Measurements from ENCODE around the gene RAX2. TPM values are rescaled to one million over a fixed set of nuclear protein-coding genes. Genes with fewer than 3 reads are reported as not detected.

Gene RAX2
- total RNA-seq, 1 experiment from 2014 or later, result not detected

DNA sequence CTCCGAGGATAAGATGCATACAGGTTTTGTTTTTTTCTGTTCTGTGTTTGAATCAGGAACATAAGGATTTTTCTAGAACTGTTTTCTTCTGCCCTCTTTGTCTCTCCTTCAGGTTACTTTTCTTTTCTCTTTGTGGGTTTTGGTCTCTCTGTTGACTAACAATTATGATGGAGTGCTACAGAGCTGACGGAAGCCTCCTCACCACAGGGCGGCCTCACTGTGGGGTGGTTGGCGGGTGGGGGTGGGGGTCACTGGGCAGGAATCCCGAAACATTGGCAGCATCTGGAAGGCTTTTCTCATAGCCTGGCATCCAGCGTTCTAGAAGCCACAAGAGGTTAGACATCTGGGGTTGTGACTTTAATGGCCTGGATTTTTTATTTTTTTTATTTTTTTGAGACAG lies 26.1 kb upstream of the RAX2 start:
- Mint-ChIP-seq H3K4me1 (ENCODE audit: low read depth, unreplicated experiment) (no peaks in the 10 kb centered on the region), H3K9me3 (ENCODE audit: unreplicated experiment) (no peaks in the 10 kb centered on the region), H3K27ac (ENCODE audit: unreplicated experiment) (no peak overlapping the region), H3K36me3 (ENCODE audit: insufficient read depth, unreplicated experiment) (no peaks in the 10 kb centered on the region), H3K4me3 (ENCODE audit: unreplicated experiment) (no peak overlapping the region), H3K27me3 (ENCODE audit: insufficient read depth, unreplicated experiment) (peaks cover 5% of the 10 kb centered on the region)
- BruUV-seq (replicated peaks), result no TSS peak
- ChIA-PET CTCF (no interaction called here), POLR2A (interaction anchor here (0.5 kb wide), 1 partner anchor 74 kb away, joined by 4 read pairs; no protein-coding TSS in a partner anchor)
- H3K9me3 ChIP-seq, result no peaks in the 10 kb centered on the region
- DNase-seq, result no peak
- H3K27me3 ChIP-seq (replicated peaks; ENCODE audit: control insufficient read depth, insufficient read depth, low read length), result no peaks in the 10 kb centered on the region; the same call in 1 of the 2 replicates
- H3K36me3 ChIP-seq (ENCODE audit: control insufficient read depth, insufficient read depth, low read length), result no peaks in the 10 kb centered on the region
- TF ChIP-seq, protein P1, sequence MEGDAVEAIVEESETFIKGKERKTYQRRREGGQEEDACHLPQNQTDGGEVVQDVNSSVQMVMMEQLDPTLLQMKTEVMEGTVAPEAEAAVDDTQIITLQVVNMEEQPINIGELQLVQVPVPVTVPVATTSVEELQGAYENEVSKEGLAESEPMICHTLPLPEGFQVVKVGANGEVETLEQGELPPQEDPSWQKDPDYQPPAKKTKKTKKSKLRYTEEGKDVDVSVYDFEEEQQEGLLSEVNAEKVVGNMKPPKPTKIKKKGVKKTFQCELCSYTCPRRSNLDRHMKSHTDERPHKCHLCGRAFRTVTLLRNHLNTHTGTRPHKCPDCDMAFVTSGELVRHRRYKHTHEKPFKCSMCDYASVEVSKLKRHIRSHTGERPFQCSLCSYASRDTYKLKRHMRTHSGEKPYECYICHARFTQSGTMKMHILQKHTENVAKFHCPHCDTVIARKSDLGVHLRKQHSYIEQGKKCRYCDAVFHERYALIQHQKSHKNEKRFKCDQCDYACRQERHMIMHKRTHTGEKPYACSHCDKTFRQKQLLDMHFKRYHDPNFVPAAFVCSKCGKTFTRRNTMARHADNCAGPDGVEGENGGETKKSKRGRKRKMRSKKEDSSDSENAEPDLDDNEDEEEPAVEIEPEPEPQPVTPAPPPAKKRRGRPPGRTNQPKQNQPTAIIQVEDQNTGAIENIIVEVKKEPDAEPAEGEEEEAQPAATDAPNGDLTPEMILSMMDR (IDR thresholded peaks at IDR 0.05; ENCODE audit: insufficient read depth in 1 of 2, low read depth in 1 of 2, low read length in 1 of 2, severe bottlenecking in 1 of 2, unreplicated experiment in 1 of 2), result no peak
- H3K4me3 ChIP-seq (ENCODE audit: low read depth, low read length), result no peak overlapping the region
- intact Hi-C loops (cut with micrococcal nuclease; ENCODE audit: unreplicated experiment), result no loop called here
- no peaks in the 10 kb centered on the region for H3K4me1 ChIP-seq

DNA sequence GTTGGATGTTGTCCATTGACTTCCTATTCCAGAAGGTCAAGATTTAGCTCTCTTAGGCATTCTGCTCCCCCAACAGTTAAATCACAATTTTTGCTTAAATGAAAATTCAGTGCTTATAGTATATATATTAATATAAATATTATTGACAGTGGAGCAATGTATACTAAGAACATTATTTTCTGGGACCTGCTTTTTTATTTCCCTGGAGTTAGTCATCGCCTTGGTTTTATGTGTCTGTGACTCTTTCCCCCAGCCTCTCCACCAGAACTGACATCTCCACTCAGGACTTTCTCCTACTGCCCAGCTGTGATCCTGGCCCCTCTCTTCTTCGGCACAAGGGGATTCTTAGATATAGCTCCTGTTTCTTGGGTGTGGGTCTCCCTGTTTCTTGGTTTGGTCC lies 24.3 kb upstream of the RAX2 start:
- ChIA-PET CTCF (no interaction called here), POLR2A (interaction anchor here (1.0 kb wide), 1 partner anchor 33 kb away, joined by 4 read pairs; no protein-coding TSS in a partner anchor)
- intact Hi-C loops (cut with micrococcal nuclease; ENCODE audit: unreplicated experiment), result no loop called here
- H3K27me3 ChIP-seq (replicated peaks; ENCODE audit: control insufficient read depth, insufficient read depth, low read length), result no peaks in the 10 kb centered on the region; the same call in 1 of the 2 replicates
- H3K27ac Mint-ChIP-seq (ENCODE audit: unreplicated experiment), result no peak overlapping the region
- no peaks in the 10 kb centered on the region for H3K9me3 ChIP-seq
- DNase-seq, result no peak
- H3K36me3 ChIP-seq (ENCODE audit: control insufficient read depth, insufficient read depth, low read length), result no peaks in the 10 kb centered on the region
- no peak overlapping the region for H3K4me3 Mint-ChIP-seq (ENCODE audit: unreplicated experiment)
- H3K36me3 Mint-ChIP-seq (ENCODE audit: insufficient read depth, unreplicated experiment), result no peaks in the 10 kb centered on the region
- TF ChIP-seq, protein P1 (IDR thresholded peaks at IDR 0.05; ENCODE audit: insufficient read depth in 1 of 2, low read depth in 1 of 2, low read length in 1 of 2, severe bottlenecking in 1 of 2, unreplicated experiment in 1 of 2), result no peak
- peaks cover 8% of the 10 kb centered on the region for H3K27me3 Mint-ChIP-seq (ENCODE audit: insufficient read depth, unreplicated experiment)
- no peaks in the 10 kb centered on the region for H3K4me1 Mint-ChIP-seq (ENCODE audit: low read depth, unreplicated experiment)
- no peaks in the 10 kb centered on the region for H3K4me1 ChIP-seq
- no TSS peak for BruUV-seq (replicated peaks)
- H3K4me3 ChIP-seq (ENCODE audit: low read depth, low read length), result no peak overlapping the region
- H3K9me3 Mint-ChIP-seq (ENCODE audit: unreplicated experiment), result no peaks in the 10 kb centered on the region

DNA sequence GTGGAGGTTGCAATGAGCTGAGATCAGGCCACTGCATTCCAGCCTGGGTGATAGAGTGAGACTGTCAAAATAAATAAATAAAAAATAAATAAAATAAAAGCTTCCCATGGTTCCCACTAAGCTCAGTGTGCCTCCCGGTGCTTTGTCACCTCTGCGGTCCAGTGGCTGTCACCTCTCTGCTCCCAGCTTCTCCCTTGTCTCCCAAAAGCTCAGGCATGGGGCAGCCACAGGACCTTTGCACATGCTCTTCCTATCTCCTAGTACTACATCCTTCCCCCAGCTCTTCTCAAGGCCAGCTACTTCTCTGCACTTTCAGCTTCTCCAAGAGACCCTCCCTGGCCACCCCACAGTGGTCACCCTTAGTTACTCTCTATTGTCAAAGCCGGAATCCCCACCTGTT lies 21.8 kb upstream of the RAX2 start:
- Mint-ChIP-seq H3K36me3 (ENCODE audit: insufficient read depth, unreplicated experiment) (no peaks in the 10 kb centered on the region), H3K4me1 (ENCODE audit: low read depth, unreplicated experiment) (no peaks in the 10 kb centered on the region), H3K27me3 (ENCODE audit: insufficient read depth, unreplicated experiment) (peaks cover 6% of the 10 kb centered on the region), H3K4me3 (ENCODE audit: unreplicated experiment) (no peak overlapping the region), H3K27ac (ENCODE audit: unreplicated experiment) (no peak overlapping the region), H3K9me3 (ENCODE audit: unreplicated experiment) (no peaks in the 10 kb centered on the region)
- no peaks in the 10 kb centered on the region for H3K4me1 ChIP-seq
- no peaks in the 10 kb centered on the region for H3K27me3 ChIP-seq (replicated peaks; ENCODE audit: control insufficient read depth, insufficient read depth, low read length)
- intact Hi-C loops (cut with micrococcal nuclease; ENCODE audit: unreplicated experiment), result no loop called here
- TF ChIP-seq, protein P1 (IDR thresholded peaks at IDR 0.05; ENCODE audit: insufficient read depth in 1 of 2, low read depth in 1 of 2, low read length in 1 of 2, severe bottlenecking in 1 of 2, unreplicated experiment in 1 of 2), result no peak
- ChIA-PET POLR2A (no interaction called here), CTCF (no interaction called here)
- DNase-seq, result no peak
- H3K36me3 ChIP-seq (ENCODE audit: control insufficient read depth, insufficient read depth, low read length), result no peaks in the 10 kb centered on the region
- H3K4me3 ChIP-seq (ENCODE audit: low read depth, low read length), result no peak overlapping the region
- H3K9me3 ChIP-seq, result no peaks in the 10 kb centered on the region
- BruUV-seq (replicated peaks), result no TSS peak

Data from Caco-2 (cell line).